Naive thymus-derived CD4-positive, alpha-beta T cell (primary cell): ENCODE measurements around the gene TEX22. TPM values are rescaled to one million over a fixed set of nuclear protein-coding genes. Genes with fewer than 3 reads are reported as not detected.

ENCODE experiments used
- ATAC-seq: fragments of 150-1000 bp; cut with Tn5 transposase; 2 replicates; pipeline ENCODE4 v1.10.0; 2021; ENCODE audit warnings: mild to moderate bottlenecking, moderate library complexity
- CTCF ChIA-PET: fragments of 350-600 bp; sonication (Branson Sonifier 250); formaldehyde crosslinking; loops from one replicate; lab custom pipeline; 2021; ENCODE audit warnings: antibody characterized with exemption; lab: Charles Lee
- POLR2A ChIA-PET: fragments of 350-600 bp; sonication (Branson Sonifier 250); formaldehyde crosslinking; loops from one replicate; lab custom pipeline; 2021; ENCODE audit warnings: antibody characterized with exemption, inconsistent platforms; lab: Charles Lee
- DNase-seq, 9 donors: peaks; one replicate each; pipeline versions ENCODE4 v3.0.0 to v3.0.0-alpha.2; 2020 to 2022; ENCODE audit warnings: mixed read lengths in 1 of 9
- H3K27ac ChIP-seq: one replicate; pipeline ENCODE4 v1.7.0; 2013; ENCODE audit warnings: mild to moderate bottlenecking, low read depth, low read length, moderate library complexity
- H3K27me3 ChIP-seq, 2 donors: one replicate each; pipeline ENCODE4 v1.7.0; 2013; ENCODE audit warnings: low read length in 2 of 2, mild to moderate bottlenecking in 2 of 2, moderate library complexity in 2 of 2; ENCODE audit not compliant: control insufficient read depth in 2 of 2, insufficient read depth in 2 of 2
- H3K36me3 ChIP-seq, 3 experiments: 1 replicate in 2 of 3; 2 replicates in 1 of 3; pipeline ENCODE4 v1.7.0; 2013; ENCODE audit warnings: low read length in 3 of 3, mild to moderate bottlenecking in 3 of 3, moderate library complexity in 1 of 3; ENCODE audit not compliant: insufficient read depth in 3 of 3, control insufficient read depth in 2 of 3
- H3K4me1 ChIP-seq, 2 donors: one replicate each; pipeline ENCODE4 v1.7.0; 2013; ENCODE audit warnings: low read length in 2 of 2, mild to moderate bottlenecking in 2 of 2, moderate library complexity in 1 of 2; ENCODE audit not compliant: control insufficient read depth in 2 of 2, insufficient read depth in 2 of 2
- H3K4me3 ChIP-seq: 2 replicates; pipeline ENCODE4 v1.7.0; 2013; ENCODE audit warnings: mild to moderate bottlenecking, low read length
- H3K9me3 ChIP-seq, 3 experiments: 1 replicate in 2 of 3; 2 replicates in 1 of 3; pipeline ENCODE4 v1.7.0; 2013; ENCODE audit warnings: low read length in 3 of 3; ENCODE audit not compliant: control insufficient read depth in 2 of 3
- H3K27ac Mint-ChIP-seq, 9 donors: one replicate each; pipeline ENCODE4 v1.8.0; 2020 to 2022; ENCODE audit warnings: mixed read lengths in 9 of 9, mild to moderate bottlenecking in 8 of 9, moderate library complexity in 5 of 9, inconsistent platforms in 2 of 9
- H3K27me3 Mint-ChIP-seq, 5 donors: one replicate each; pipeline ENCODE4 v1.8.0; 2021 to 2022; ENCODE audit warnings: mixed read lengths in 5 of 5, mild to moderate bottlenecking in 1 of 5
- H3K36me3 Mint-ChIP-seq, 5 donors: one replicate each; pipeline ENCODE4 v1.8.0; 2020 to 2022; ENCODE audit warnings: mixed read lengths in 5 of 5, mild to moderate bottlenecking in 3 of 5, inconsistent platforms in 1 of 5
- H3K4me1 Mint-ChIP-seq, 7 donors: one replicate each; pipeline ENCODE4 v1.8.0; 2020 to 2022; ENCODE audit warnings: mixed read lengths in 7 of 7, mild to moderate bottlenecking in 3 of 7, inconsistent platforms in 1 of 7
- H3K4me3 Mint-ChIP-seq, 10 donors: one replicate each; pipeline ENCODE4 v1.8.0; 2020 to 2022; ENCODE audit warnings: mild to moderate bottlenecking in 10 of 10, mixed read lengths in 10 of 10, moderate library complexity in 6 of 10, inconsistent platforms in 2 of 10
- H3K9me3 Mint-ChIP-seq, 11 donors: one replicate each; pipeline ENCODE4 v1.8.0; 2020 to 2022; ENCODE audit warnings: mixed read lengths in 11 of 11, mild to moderate bottlenecking in 4 of 11, inconsistent platforms in 1 of 11, moderate library complexity in 1 of 11
- intact Hi-C, 2 donors: fragments of 100-400 bp; cut with micrococcal nuclease; formaldehyde crosslinking; loops; one replicate each; pipeline ENCODE4 v1.15.1; 2023
- polyA plus RNA-seq, 2 donors: library from polyadenylated mRNA; unstranded; fragments of 300-500 nt; fragmentation: Illumina TruSeq; gene quantifications; one replicate each; pipeline ENCODE4 v1.2.3, GENCODE V29; 2021
- total RNA-seq, 6 experiments: library from RNA in 5 of 6; stranded (reverse) in 5 of 6; gene quantifications; 1 replicate in 5 of 6; 2 replicates in 1 of 6; pipeline ENCODE4 v1.2.3 and lab custom pipeline; 2021 to 2026

Gene TEX22
- total and polyA plus RNA-seq, 7 experiments from 2014 or later = 0.21 to 10.5 (median 2.4) TPM

DNA sequence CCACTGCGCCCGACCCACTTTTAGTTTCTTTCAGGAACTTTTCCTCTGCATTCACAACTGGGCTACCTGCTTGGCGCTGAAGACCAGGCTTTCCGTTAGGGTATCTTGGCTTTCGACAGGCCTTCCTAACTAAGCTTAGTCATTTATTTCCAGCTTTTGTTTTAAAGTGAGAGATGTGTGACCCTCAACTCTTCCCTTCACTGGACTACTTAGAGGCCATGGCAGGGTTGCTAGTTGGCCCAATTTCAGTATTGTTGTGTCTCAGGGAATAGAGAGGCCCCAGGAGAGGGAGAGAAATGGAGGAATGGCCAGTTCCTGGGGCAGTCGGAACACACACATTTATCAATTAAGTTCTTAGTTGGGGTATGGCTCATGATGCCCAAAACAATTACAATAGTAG is 31.7 kb downstream of the TEX22 start:
- Histone ChIP-seq H3K27ac (no peak overlapping the region), H3K27me3 (no peaks in the 10 kb centered on the region), H3K36me3 (peaks cover 0 to 18% (median 0%) of the 10 kb centered on the region in 3 experiments), H3K4me3 (no peak overlapping the region), H3K4me1 (no peaks in the 10 kb centered on the region), H3K9me3 (no peaks in the 10 kb centered on the region)
- intact Hi-C loops = no loop called here
- ChIA-PET CTCF (no interaction called here), POLR2A (no interaction called here)
- Mint-ChIP-seq H3K36me3 (peaks cover 3 to 32% (median 15%) of the 10 kb centered on the region in 5 donors), H3K27me3 (no peaks in the 10 kb centered on the region), H3K27ac (no peak overlapping the region), H3K4me1 (peaks cover 5 to 21% (median 12%) of the 10 kb centered on the region in 7 donors), H3K4me3 (no peak overlapping the region), H3K9me3 (peaks cover 0 to 8% (median 2%) of the 10 kb centered on the region in 11 donors)
- ATAC-seq (no peak), DNase-seq (no peak)

DNA sequence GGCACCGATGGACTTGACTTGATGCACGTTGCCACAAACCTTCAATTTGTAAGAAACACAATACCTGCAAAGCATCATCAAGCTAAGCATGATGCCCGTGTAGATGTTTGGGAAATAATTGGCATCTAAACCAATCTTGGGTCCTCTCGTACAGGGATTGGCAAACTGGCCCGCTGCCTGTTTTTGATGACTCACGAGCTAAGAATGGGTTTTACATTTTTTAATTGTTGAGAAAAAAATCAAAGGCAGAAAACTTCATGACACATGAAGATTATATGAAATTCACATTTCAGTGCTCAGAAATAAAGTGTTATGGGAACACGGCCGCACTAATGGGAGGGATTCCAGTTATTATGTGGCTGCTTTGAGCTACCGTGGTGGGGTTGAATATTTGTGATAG is 32.2 kb downstream of the TEX22 start:
- Histone ChIP-seq H3K4me1 (no peaks in the 10 kb centered on the region), H3K27ac (no peak overlapping the region), H3K27me3 (no peaks in the 10 kb centered on the region), H3K36me3 (peaks cover 0 to 14% (median 0%) of the 10 kb centered on the region in 3 experiments), H3K9me3 (no peaks in the 10 kb centered on the region), H3K4me3 (no peak overlapping the region)
- POLR2A ChIA-PET = no interaction called here
- DNase-seq (no peak), ATAC-seq (no peak)
- Mint-ChIP-seq H3K4me3 (no peak overlapping the region), H3K9me3 (peaks cover 0 to 8% (median 2%) of the 10 kb centered on the region in 11 donors), H3K27ac (peak overlapping the region in 1 of 9 donors; percentile 14), H3K27me3 (no peaks in the 10 kb centered on the region), H3K4me1 (peaks cover 4 to 25% (median 15%) of the 10 kb centered on the region in 7 donors), H3K36me3 (peaks cover 3 to 32% (median 15%) of the 10 kb centered on the region in 5 donors)
- CTCF ChIA-PET = no interaction called here
- intact Hi-C loops = no loop called here

DNA sequence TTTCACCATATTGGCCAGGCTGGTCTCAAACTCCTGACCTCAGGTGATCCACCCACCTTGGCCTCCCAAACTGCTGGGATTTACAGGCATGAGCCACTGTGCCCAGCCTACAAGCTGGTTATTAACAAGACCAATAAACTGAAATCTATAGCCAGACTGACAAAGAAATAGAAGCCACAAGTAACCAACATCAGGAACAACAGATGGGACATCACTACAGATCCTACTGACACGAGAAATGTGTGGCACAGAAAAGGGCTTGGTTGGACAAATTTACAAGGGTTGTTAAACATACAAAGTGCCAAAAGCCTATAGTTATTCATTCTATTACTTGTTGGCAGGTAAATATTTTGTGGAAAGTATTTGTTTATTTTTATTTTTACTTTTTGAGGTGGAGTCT is 32.9 kb downstream of the TEX22 start:
- Histone ChIP-seq H3K27ac (no peak overlapping the region), H3K4me3 (no peak overlapping the region), H3K27me3 (no peaks in the 10 kb centered on the region), H3K36me3 (peaks cover 0 to 10% (median 0%) of the 10 kb centered on the region in 3 experiments), H3K9me3 (no peaks in the 10 kb centered on the region), H3K4me1 (no peaks in the 10 kb centered on the region)
- Mint-ChIP-seq H3K27ac (no peak overlapping the region), H3K9me3 (peaks cover 0 to 8% (median 2%) of the 10 kb centered on the region in 11 donors), H3K4me1 (peaks cover 9 to 32% (median 22%) of the 10 kb centered on the region in 7 donors), H3K27me3 (no peaks in the 10 kb centered on the region), H3K36me3 (peaks cover 3 to 28% (median 16%) of the 10 kb centered on the region in 5 donors), H3K4me3 (no peak overlapping the region)
- CTCF ChIA-PET = no interaction called here
- POLR2A ChIA-PET = no interaction called here
- DNase-seq (no peak), ATAC-seq (no peak)
- intact Hi-C loops = no loop called here

DNA sequence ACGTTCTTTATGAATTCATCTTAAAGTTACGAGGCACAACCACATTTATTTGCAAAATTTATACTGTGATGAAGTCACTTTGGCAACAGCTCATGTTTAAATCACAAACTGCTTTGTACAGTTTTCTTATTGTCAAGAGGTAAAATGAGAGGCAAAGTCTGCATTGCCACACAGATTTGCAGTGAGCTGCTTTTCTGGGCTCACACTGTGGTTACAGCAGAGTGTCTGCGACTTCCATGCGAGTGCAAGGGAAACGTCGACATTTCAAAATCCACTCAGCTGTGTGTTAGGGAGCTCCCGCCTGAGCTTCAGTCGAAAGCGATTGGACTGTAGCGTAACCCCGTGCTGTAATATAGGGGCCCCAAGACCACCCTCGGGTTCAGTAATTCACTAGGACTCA is 34.3 kb downstream of the TEX22 start:
- intact Hi-C loops = no loop called here
- CTCF ChIA-PET = no interaction called here

DNA sequence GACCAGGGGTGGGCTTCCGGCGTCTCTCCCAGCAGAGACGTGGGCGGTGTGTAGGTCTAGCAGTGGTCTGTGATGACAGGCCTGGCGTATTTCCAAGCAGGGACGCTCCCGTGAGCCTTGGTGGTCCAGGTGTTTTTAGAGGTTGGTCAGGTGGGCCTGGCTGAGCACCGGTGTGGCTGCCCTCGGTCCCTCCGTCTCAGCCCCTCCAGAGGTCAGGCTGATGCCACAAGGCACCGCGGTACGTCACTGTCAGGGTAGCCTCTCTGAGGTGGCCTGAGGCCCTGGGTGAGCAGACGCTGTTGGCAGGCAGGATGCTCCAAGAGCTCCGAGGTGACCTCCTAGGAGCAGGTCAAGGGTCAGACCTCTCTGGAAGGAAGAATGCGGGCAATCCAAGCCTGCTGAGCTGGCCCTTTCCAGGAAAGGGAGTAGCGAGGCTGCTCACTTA is 34.8 kb downstream of the TEX22 start:
- Mint-ChIP-seq H3K4me1 (peaks cover 8 to 25% (median 18%) of the 10 kb centered on the region in 7 donors), H3K9me3 (peaks cover 0 to 4% (median 2%) of the 10 kb centered on the region in 11 donors), H3K36me3 (peaks cover 3 to 16% (median 9%) of the 10 kb centered on the region in 5 donors), H3K27me3 (no peaks in the 10 kb centered on the region), H3K4me3 (no peak overlapping the region), H3K27ac (no peak overlapping the region)
- DNase-seq (no peak), ATAC-seq (no peak)
- Histone ChIP-seq H3K4me3 (no peak overlapping the region), H3K36me3 (peaks cover 0 to 12% (median 0%) of the 10 kb centered on the region in 3 experiments), H3K4me1 (no peaks in the 10 kb centered on the region), H3K27me3 (no peaks in the 10 kb centered on the region), H3K27ac (no peak overlapping the region), H3K9me3 (no peaks in the 10 kb centered on the region)
- ChIA-PET CTCF (interaction anchor here (1.2 to 2.1 kb wide), 2 partner anchors 20 to 57 kb away, joined by 4 to 6 read pairs; no protein-coding TSS in a partner anchor), POLR2A (no interaction called here)
- intact Hi-C loops = no loop called here

More for the DNA sequence above, 34.3 kb downstream of the TEX22 start:
- peaks cover 0 to 4% (median 2%) of the 10 kb centered on the region in 11 donors for H3K9me3 Mint-ChIP-seq
- peaks cover 0 to 12% (median 0%) of the 10 kb centered on the region in 3 experiments for H3K36me3 ChIP-seq
- H3K27me3 Mint-ChIP-seq = no peaks in the 10 kb centered on the region
- POLR2A ChIA-PET = no interaction called here
- no peak overlapping the region for H3K27ac ChIP-seq
- H3K4me3 ChIP-seq = no peak overlapping the region
- no peak overlapping the region for H3K27ac Mint-ChIP-seq
- ATAC-seq = no peak
- H3K36me3 Mint-ChIP-seq = peaks cover 3 to 16% (median 9%) of the 10 kb centered on the region in 5 donors
- peaks cover 8 to 27% (median 18%) of the 10 kb centered on the region in 7 donors for H3K4me1 Mint-ChIP-seq
- no peaks in the 10 kb centered on the region for H3K27me3 ChIP-seq
- H3K9me3 ChIP-seq = no peaks in the 10 kb centered on the region
- no peak for DNase-seq
- no peaks in the 10 kb centered on the region for H3K4me1 ChIP-seq
- no peak overlapping the region for H3K4me3 Mint-ChIP-seq

DNA sequence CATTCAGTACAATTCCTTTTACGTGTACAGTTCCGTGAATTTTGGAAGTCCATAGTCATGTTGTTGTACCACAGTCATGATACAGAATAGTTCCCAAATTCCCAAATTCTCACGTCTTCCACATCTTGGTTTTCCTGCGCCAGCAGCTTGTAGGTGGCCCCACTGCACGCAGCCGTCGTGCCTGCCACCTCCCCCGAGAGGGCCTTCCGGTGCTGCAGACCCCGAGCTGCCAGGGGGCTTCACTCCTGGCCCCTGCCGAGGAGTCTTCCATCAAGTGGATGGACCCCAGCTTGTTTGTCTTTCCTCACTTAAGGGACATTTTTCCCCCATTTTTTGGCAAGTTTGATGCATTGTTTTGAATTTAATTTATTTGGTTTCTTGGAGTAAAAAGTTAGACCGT is 38.1 kb downstream of the TEX22 start:
- Mint-ChIP-seq H3K9me3 (no peaks in the 10 kb centered on the region), H3K4me1 (peaks cover 5 to 21% (median 18%) of the 10 kb centered on the region in 7 donors), H3K4me3 (no peak overlapping the region), H3K27me3 (no peaks in the 10 kb centered on the region), H3K27ac (no peak overlapping the region), H3K36me3 (peaks cover 0 to 3% (median 0%) of the 10 kb centered on the region in 5 donors)
- Histone ChIP-seq H3K27ac (no peak overlapping the region), H3K4me3 (no peak overlapping the region), H3K9me3 (no peaks in the 10 kb centered on the region), H3K27me3 (no peaks in the 10 kb centered on the region), H3K4me1 (no peaks in the 10 kb centered on the region), H3K36me3 (peaks cover 0 to 36% (median 0%) of the 10 kb centered on the region in 3 experiments)
- ATAC-seq = no peak
- POLR2A ChIA-PET = interaction anchor here (0.6 kb wide), 1 partner anchor 19 kb away, joined by 3 read pairs; no protein-coding TSS in a partner anchor
- intact Hi-C loops = no loop called here
- DNase-seq = no peak
- CTCF ChIA-PET = interaction anchor here (1.5 to 1.8 kb wide), 2 partner anchors 11 to 53 kb away, joined by 4 read pairs; no protein-coding TSS in a partner anchor
